Measurements from ENCODE around the gene PHKG1. TPM values are rescaled to one million over a fixed set of nuclear protein-coding genes. Genes with fewer than 3 reads are reported as not detected.
A peak's percentile ranks its signal among the peaks of the same experiment; 100 is the strongest.
"Not testable (repeated sequence)": the region's sequence is repeated elsewhere in the genome, so short reads cannot be mapped to it uniquely, and the experiment has no call there.

Gene PHKG1
- total RNA-seq, 4 donors from 2014 or later = 0.31 to 1.4 (median 0.80) TPM

GRCh38 chr7:56046721-56047445 lies 45.9 kb downstream of the PHKG1 start:
- TF ChIP-seq CTCF (IDR thresholded peaks at IDR 0.05) = no peak
- DNase-seq (ENCODE audit: low spot score) (no peak), ATAC-seq (ENCODE audit: low FRiP score) (no peak)

DNA sequence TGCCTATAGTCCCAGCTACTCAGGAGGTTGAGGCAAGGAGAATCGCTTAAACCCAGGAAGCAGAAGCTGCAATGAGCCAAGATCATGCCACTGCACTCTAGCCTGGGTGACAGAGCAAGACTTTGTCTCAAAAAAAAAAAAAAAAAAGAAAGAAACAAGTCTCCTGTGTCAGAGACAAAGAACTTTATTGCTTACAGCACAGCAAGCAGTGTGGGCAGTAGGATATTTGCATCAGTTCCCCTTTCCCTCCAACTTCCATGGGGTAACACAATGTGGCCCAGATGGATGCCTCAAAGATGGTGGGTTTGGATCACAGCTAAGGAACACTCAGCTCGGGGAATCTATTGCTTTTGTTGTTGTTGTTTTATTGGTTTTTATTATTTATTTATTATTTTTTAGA lies 47.0 kb downstream of the PHKG1 start:
- not testable (repeated sequence) for ATAC-seq (ENCODE audit: low FRiP score); DNase-seq (ENCODE audit: low spot score)

DNA sequence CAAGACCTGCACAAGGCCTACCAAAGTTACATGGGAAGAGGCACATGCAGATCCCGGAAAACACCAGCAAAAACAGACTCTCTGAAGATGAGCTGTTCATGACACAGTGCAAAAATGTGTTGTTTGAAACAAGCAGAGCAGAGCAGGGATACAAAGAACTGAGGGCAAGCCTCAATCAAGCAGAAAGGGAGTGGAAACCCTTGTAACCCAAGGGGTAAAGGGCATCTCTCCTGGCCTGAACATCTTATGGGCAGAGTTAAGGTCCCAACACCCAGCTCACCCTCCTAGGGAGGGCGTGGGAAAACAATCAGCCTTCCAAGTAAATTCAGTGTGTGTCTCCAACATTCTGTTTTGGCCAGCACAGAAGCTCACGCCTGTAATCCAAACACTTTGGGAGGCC lies 52.0 kb downstream of the PHKG1 start:
- no peak for TF ChIP-seq CTCF (IDR thresholded peaks at IDR 0.05)
- ATAC-seq (ENCODE audit: low FRiP score) (no peak), DNase-seq (ENCODE audit: low spot score) (no peak)

DNA sequence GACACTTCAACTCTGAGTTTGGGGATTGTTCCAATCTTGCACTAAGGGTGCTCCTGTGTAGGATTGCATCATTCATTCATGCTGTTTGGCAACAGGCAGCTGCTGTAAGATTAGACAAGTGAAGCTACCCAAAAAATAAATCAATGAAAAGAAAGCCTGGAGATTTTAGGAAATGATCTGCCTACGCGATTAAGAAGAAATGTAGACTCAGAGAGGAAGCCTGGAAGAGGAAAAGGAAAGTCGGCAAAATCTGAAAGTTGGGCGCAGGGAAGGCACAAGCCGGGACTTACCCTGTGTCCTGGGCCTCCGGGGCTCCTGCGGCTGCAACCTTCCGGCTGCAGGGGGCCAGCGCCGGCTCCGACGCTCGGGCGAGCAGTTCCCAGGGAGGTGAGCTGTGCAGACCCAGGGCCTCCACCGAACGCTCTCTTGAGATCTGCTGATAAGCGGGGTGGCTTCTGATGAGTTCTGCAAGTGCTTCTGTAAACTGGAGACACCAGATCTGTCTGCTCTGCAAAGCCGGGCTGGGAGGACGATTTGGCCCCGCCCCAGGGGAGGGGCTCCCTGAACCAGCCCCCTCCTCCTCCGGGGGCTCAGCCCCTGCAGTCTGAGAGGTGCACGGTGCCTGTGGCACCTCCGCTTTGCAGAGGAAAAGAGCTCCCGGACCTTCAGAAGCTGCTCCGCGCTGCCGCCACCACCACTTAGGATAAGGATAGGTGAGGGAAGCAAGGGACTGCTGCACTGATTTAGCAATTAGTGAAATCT lies 58.9 kb downstream of the PHKG1 start:
- ATAC-seq (ENCODE audit: low FRiP score) = peak; percentile 78
- no peak for DNase-seq (ENCODE audit: low spot score)
- no peak for TF ChIP-seq CTCF (IDR thresholded peaks at IDR 0.05)

- not testable (repeated sequence) for ATAC-seq (ENCODE audit: low FRiP score); DNase-seq (ENCODE audit: low spot score)
Observed at GRCh38 chr7:56032578-56032977, 60.2 kb downstream of the PHKG1 start.

GRCh38 chr7:56031556-56031955 lies 61.2 kb downstream of the PHKG1 start:
- DNase-seq (ENCODE audit: low spot score); ATAC-seq (ENCODE audit: low FRiP score): not testable (repeated sequence)

GRCh38 chr7:56030340-56030739 lies 62.4 kb downstream of the PHKG1 start:
- no peak for DNase-seq (ENCODE audit: low spot score)
- TF ChIP-seq CTCF (IDR thresholded peaks at IDR 0.05) = no peak
- ATAC-seq (ENCODE audit: low FRiP score) = no peak

Small RNA genes lying within 50 kb of the gene (small RNA-seq; reads per million reads assigned to genes)
- gene SNORA15 (not detected), gene SNORA22B (not detected)

Other genes starting within 250 kb of the PHKG1 start
- not detected for gene SEPTIN14, start 230.2 kb downstream of the PHKG1 start, total RNA-seq
- gene ZNF713, start 205.5 kb downstream of the PHKG1 start, total RNA-seq = 1 to 10 TPM; 2.0 to 4.6 (median 3.1) TPM
- gene MRPS17, start 141.1 kb downstream of the PHKG1 start, total RNA-seq = 10 to 100 TPM in 2 of 4 donors, 1 to 10 TPM in 2; 8.7 to 10.9 (median 10.1) TPM
- gene NIPSNAP2, start 128.4 kb downstream of the PHKG1 start, total RNA-seq = 10 to 100 TPM; 43.6 to 73.3 (median 67.2) TPM
- gene PSPH, start 41.5 kb downstream of the PHKG1 start, total RNA-seq = 10 to 100 TPM in 3 of 4 donors, 1 to 10 TPM in 1; 6.8 to 12.5 (median 11.2) TPM
- gene CCT6A, start 41.2 kb downstream of the PHKG1 start, total RNA-seq = 100 to 1,000 TPM in 2 of 4 donors, 10 to 100 TPM in 2; 68.9 to 150 (median 106) TPM
- gene SUMF2, start 28.7 kb downstream of the PHKG1 start, total RNA-seq = 100 to 1,000 TPM in 3 of 4 donors, 10 to 100 TPM in 1; 87.8 to 136 (median 123) TPM
- 100 to 1,000 TPM; 287 to 328 (median 295) TPM for gene CHCHD2, start 13.5 kb upstream of the PHKG1 start, total RNA-seq
- not detected for gene NUPR2, start 23.5 kb upstream of the PHKG1 start, total RNA-seq